H9 (cell line): Measurements from ENCODE around the gene SNX22. TPM values are rescaled to one million over a fixed set of nuclear protein-coding genes. Genes with fewer than 3 reads are reported as not detected.

Source experiments
- DNase-seq: peaks from one replicate; pipeline ENCODE4 v3.0.0-alpha.2; 2017
- H2AFZ ChIP-seq: one replicate; pipeline ENCODE4 v1.6.1; 2013; ENCODE audit warnings: mild to moderate bottlenecking, low read length, control low read depth, moderate library complexity
- H2AK5ac ChIP-seq: 2 replicates; pipeline ENCODE4 v1.6.1; 2013; ENCODE audit warnings: low read length, control low read depth, mixed read lengths; ENCODE audit not compliant: insufficient read length
- H2BK120ac ChIP-seq: one replicate; pipeline ENCODE4 v1.6.1; 2013; ENCODE audit warnings: low read depth, mild to moderate bottlenecking, low read length, control low read depth, inconsistent platforms; ENCODE audit not compliant: poor library complexity, severe bottlenecking
- H2BK12ac ChIP-seq: 2 replicates; pipeline ENCODE4 v1.6.1; 2013; ENCODE audit warnings: low read length, control low read depth, mixed read lengths, low read depth; ENCODE audit not compliant: insufficient read length
- H2BK15ac ChIP-seq: 2 replicates; pipeline ENCODE4 v1.6.1; 2013; ENCODE audit warnings: low read depth, low read length, control low read depth
- H2BK20ac ChIP-seq: one replicate; pipeline ENCODE4 v1.6.1; 2013; ENCODE audit warnings: low read depth, mild to moderate bottlenecking, low read length, control low read depth, inconsistent platforms; ENCODE audit not compliant: poor library complexity, severe bottlenecking
- H2BK5ac ChIP-seq: 2 replicates; pipeline ENCODE4 v1.6.1; 2013; ENCODE audit warnings: low read length, control low read depth, mixed read lengths; ENCODE audit not compliant: insufficient read length
- H3K14ac ChIP-seq: 2 replicates; pipeline ENCODE4 v1.6.1; 2013; ENCODE audit warnings: low read length, control low read depth; ENCODE audit not compliant: insufficient read depth
- H3K18ac ChIP-seq: 2 replicates; pipeline ENCODE4 v1.6.1; 2013; ENCODE audit warnings: low read depth, mild to moderate bottlenecking, mixed read lengths, low read length, control low read depth; ENCODE audit not compliant: insufficient read length
- H3K23ac ChIP-seq: 2 replicates; pipeline ENCODE4 v1.6.1; 2013; ENCODE audit warnings: low read length, control low read depth, mixed read lengths, low read depth; ENCODE audit not compliant: insufficient read length
- H3K23me2 ChIP-seq: 2 replicates; pipeline ENCODE4 v1.6.1; 2013; ENCODE audit warnings: low read depth, mild to moderate bottlenecking, mixed read lengths, low read length, control low read depth; ENCODE audit not compliant: insufficient read length, poor library complexity, severe bottlenecking
- H3K27ac ChIP-seq: 2 replicates; pipeline ENCODE4 v1.5.1; 2013; ENCODE audit warnings: low read length, control low read depth, mixed read lengths, low read depth; ENCODE audit not compliant: insufficient read length
- H3K27me3 ChIP-seq: 2 replicates; pipeline ENCODE4 v1.6.1; 2013; ENCODE audit warnings: low read length, control low read depth, inconsistent platforms; ENCODE audit not compliant: insufficient read depth
- H3K4ac ChIP-seq: 2 replicates; pipeline ENCODE4 v1.6.1; 2013; ENCODE audit warnings: low read depth, mild to moderate bottlenecking, control low read depth, inconsistent platforms, low read length, moderate library complexity
- H3K4me1 ChIP-seq: 2 replicates; pipeline ENCODE4 v1.6.1; 2013; ENCODE audit warnings: low read length, control low read depth, inconsistent platforms; ENCODE audit not compliant: insufficient read depth
- H3K4me2 ChIP-seq: 2 replicates; pipeline ENCODE4 v1.6.1; 2013; ENCODE audit warnings: low read length, control low read depth, mixed read lengths; ENCODE audit not compliant: insufficient read length, insufficient read depth
- H3K56ac ChIP-seq: 2 replicates; pipeline ENCODE4 v1.6.1; 2013; ENCODE audit warnings: low read depth, mild to moderate bottlenecking, mixed read lengths, low read length, control low read depth; ENCODE audit not compliant: insufficient read length
- H3K79me1 ChIP-seq: 2 replicates; pipeline ENCODE4 v1.6.1; 2013; ENCODE audit warnings: low read depth, mild to moderate bottlenecking, moderate library complexity, low read length, control low read depth, inconsistent platforms; ENCODE audit not compliant: insufficient read depth, poor library complexity, severe bottlenecking
- H3K79me2 ChIP-seq: 2 replicates; pipeline ENCODE4 v1.6.1; 2013; ENCODE audit warnings: low read length, control low read depth, inconsistent platforms; ENCODE audit not compliant: insufficient read depth
- H3K9ac ChIP-seq: 2 replicates; pipeline ENCODE4 v1.6.1; 2013; ENCODE audit warnings: low read length, control low read depth, mixed read lengths; ENCODE audit not compliant: insufficient read length; ENCODE audit errors: extremely low read depth
- H3K9me3 ChIP-seq: one replicate; pipeline ENCODE4 v1.6.1; 2013; ENCODE audit warnings: low read depth, low read length, inconsistent platforms; ENCODE audit not compliant: control insufficient read depth
- H3T11ph ChIP-seq: one replicate; pipeline ENCODE4 v1.6.1; 2013; ENCODE audit warnings: mild to moderate bottlenecking, low read length, control low read depth, inconsistent platforms
- H4K20me1 ChIP-seq: one replicate; pipeline ENCODE4 v1.6.1; 2013; ENCODE audit not compliant: control insufficient read depth, insufficient read length, insufficient read depth
- H4K5ac ChIP-seq: 2 replicates; pipeline ENCODE4 v1.6.1; 2013; ENCODE audit warnings: low read depth, mild to moderate bottlenecking, mixed read lengths, low read length, control low read depth; ENCODE audit not compliant: insufficient read length
- H4K8ac ChIP-seq: replicated peaks from 2 replicates; pipeline ENCODE4 v1.6.1; 2013; ENCODE audit warnings: low read length, control low read depth, mixed read lengths, low read depth; ENCODE audit not compliant: insufficient read length
- H4K91ac ChIP-seq: 2 replicates; pipeline ENCODE4 v1.6.1; 2013; ENCODE audit warnings: low read depth, mild to moderate bottlenecking, moderate library complexity, mixed read lengths, low read length, control low read depth; ENCODE audit not compliant: insufficient read length
- H3K27ac Mint-ChIP-seq, 3 experiments: 2 replicates in 2 of 3; 3 replicates in 1 of 3; pipeline ENCODE4 v1.8.0; 2020 to 2021; ENCODE audit warnings: mixed read lengths in 3 of 3, mild to moderate bottlenecking in 1 of 3, moderate library complexity in 1 of 3
- H3K27me3 Mint-ChIP-seq: 2 replicates; pipeline ENCODE4 v1.8.0; 2021; ENCODE audit warnings: low read depth, mild to moderate bottlenecking, moderate library complexity, mixed read lengths
- H3K36me3 Mint-ChIP-seq, 3 experiments: 2 replicates in 2 of 3; 3 replicates in 1 of 3; pipeline ENCODE4 v1.8.0; 2020 to 2021; ENCODE audit warnings: low read depth in 3 of 3, mixed read lengths in 3 of 3; ENCODE audit not compliant: insufficient read depth in 1 of 3
- H3K4me1 Mint-ChIP-seq, 2 experiments: 2 replicates each; pipeline ENCODE4 v1.8.0; 2020; ENCODE audit warnings: mixed read lengths in 2 of 2
- H3K4me3 Mint-ChIP-seq, 2 experiments: 2 replicates in 1 of 2; 3 replicates in 1 of 2; pipeline ENCODE4 v1.8.0; 2020 to 2021; ENCODE audit warnings: mild to moderate bottlenecking in 2 of 2, mixed read lengths in 2 of 2, moderate library complexity in 1 of 2
- H3K9me3 Mint-ChIP-seq, 2 experiments: 2 replicates in 1 of 2; 3 replicates in 1 of 2; pipeline ENCODE4 v1.8.0; 2020; ENCODE audit warnings: mild to moderate bottlenecking in 2 of 2, mixed read lengths in 2 of 2, moderate library complexity in 1 of 2
- WGBS: extraction: QIAGEN DNeasy Blood & Tissue Kit; methylation state at CpG from one replicate; pipeline ENCODE4 v1.1.7; 2013; ENCODE audit warnings: missing lambda C conversion rate, low lambda C conversion rate, mixed read lengths; ENCODE audit not compliant: insufficient read length; ENCODE audit errors: extremely low coverage; 5-methylcytosine and 5-hydroxymethylcytosine counted together
- total RNA-seq: library from RNA; stranded (reverse); gene quantifications from 2 replicates; pipeline ENCODE4 v1.2.1, GENCODE V29; 2021
- TF ChIP-seq, protein P1 (sequence below): fragments of 200-600 bp; sonication (generic); conservative IDR thresholded peaks from 3 replicates; pipeline ENCODE4 v1.8.0; 2021; ENCODE audit warnings: antibody characterized with exemption, mild to moderate bottlenecking

Gene SNX22
- total RNA-seq, 1 experiment from 2014 or later = 4.8 TPM

- Histone ChIP-seq H4K91ac (no peak overlapping the region), H3K79me2 (no peaks in the 10 kb centered on the region), H2AK5ac (no peak overlapping the region), H4K20me1 (no peaks in the 10 kb centered on the region), H4K8ac (no peak overlapping the region), H3T11ph (no peak overlapping the region), H3K4me1 (no peaks in the 10 kb centered on the region), H3K4ac (no peak overlapping the region), H3K14ac (no peak overlapping the region), H3K27ac (no peak overlapping the region), H2BK12ac (no peak overlapping the region), H3K9ac (no peak overlapping the region), H2BK20ac (no peak overlapping the region), H3K9me3 (no peaks in the 10 kb centered on the region), H4K5ac (no peak overlapping the region), H3K79me1 (no peaks in the 10 kb centered on the region), H2AFZ (no peak overlapping the region), H3K27me3 (no peaks in the 10 kb centered on the region), H3K23ac (no peak overlapping the region), H3K23me2 (peaks cover 6% of the 10 kb centered on the region), H3K56ac (no peak overlapping the region), H3K18ac (no peak overlapping the region), H2BK15ac (no peak overlapping the region), H3K4me2 (peak overlapping the region; percentile 41), H2BK5ac (no peak overlapping the region), H2BK120ac (no peak overlapping the region)
- WGBS = no CpG with 5 or more reads among the region's 27 CpGs
- Mint-ChIP-seq H3K4me3 (peak overlapping the region; percentile 73 to 84), H3K9me3 (no peaks in the 10 kb centered on the region), H3K36me3 (peaks cover 13 to 33% (median 33%) of the 10 kb centered on the region in 3 experiments), H3K4me1 (peaks cover 19 to 22% of the 10 kb centered on the region in 2 experiments), H3K27ac (no peak overlapping the region), H3K27me3 (peaks cover 25% of the 10 kb centered on the region)
- TF ChIP-seq, protein P1, sequence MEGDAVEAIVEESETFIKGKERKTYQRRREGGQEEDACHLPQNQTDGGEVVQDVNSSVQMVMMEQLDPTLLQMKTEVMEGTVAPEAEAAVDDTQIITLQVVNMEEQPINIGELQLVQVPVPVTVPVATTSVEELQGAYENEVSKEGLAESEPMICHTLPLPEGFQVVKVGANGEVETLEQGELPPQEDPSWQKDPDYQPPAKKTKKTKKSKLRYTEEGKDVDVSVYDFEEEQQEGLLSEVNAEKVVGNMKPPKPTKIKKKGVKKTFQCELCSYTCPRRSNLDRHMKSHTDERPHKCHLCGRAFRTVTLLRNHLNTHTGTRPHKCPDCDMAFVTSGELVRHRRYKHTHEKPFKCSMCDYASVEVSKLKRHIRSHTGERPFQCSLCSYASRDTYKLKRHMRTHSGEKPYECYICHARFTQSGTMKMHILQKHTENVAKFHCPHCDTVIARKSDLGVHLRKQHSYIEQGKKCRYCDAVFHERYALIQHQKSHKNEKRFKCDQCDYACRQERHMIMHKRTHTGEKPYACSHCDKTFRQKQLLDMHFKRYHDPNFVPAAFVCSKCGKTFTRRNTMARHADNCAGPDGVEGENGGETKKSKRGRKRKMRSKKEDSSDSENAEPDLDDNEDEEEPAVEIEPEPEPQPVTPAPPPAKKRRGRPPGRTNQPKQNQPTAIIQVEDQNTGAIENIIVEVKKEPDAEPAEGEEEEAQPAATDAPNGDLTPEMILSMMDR = no peak
- DNase-seq = peak; percentile 46
Measured at GRCh38 chr15:64152507-64153387, 1.2 kb downstream of the SNX22 start.
